Right lobe of liver (tissue), 4 donors: Measurements from ENCODE around the gene SPRR1A.

Experiments
- CTCF ChIP-seq, 4 donors: fragments of 200-600 bp in 3 of 4; fragments of 450-650 bp in 1 of 4; IDR thresholded peaks; one replicate each; pipeline versions ENCODE4 v1.5.1 to v1.8.0; 2016 to 2022; ENCODE audit warnings: antibody characterized with exemption in 4 of 4, mild to moderate bottlenecking in 2 of 4
- POLR2A ChIP-seq: fragments of 450-650 bp; IDR thresholded peaks from one replicate; pipeline ENCODE4 v1.6.1; 2017; ENCODE audit warnings: antibody characterized with exemption, mild to moderate bottlenecking
- donor health status: DM: no; HTN: no; CAD: no.
- donor health status: DM: no; HTN: no; CAD: no.
- donor health status: DM: no; HTN: yes; CAD: no.

- no peak for TF ChIP-seq CTCF (IDR thresholded peaks at IDR 0.05)
- TF ChIP-seq POLR2A = no peak
Observed at GRCh38 chr1:152968248-152968647, 15.6 kb upstream of the SPRR1A start.
